ENCODE data around the gene GDPD5.

Gene GDPD5

DNA sequence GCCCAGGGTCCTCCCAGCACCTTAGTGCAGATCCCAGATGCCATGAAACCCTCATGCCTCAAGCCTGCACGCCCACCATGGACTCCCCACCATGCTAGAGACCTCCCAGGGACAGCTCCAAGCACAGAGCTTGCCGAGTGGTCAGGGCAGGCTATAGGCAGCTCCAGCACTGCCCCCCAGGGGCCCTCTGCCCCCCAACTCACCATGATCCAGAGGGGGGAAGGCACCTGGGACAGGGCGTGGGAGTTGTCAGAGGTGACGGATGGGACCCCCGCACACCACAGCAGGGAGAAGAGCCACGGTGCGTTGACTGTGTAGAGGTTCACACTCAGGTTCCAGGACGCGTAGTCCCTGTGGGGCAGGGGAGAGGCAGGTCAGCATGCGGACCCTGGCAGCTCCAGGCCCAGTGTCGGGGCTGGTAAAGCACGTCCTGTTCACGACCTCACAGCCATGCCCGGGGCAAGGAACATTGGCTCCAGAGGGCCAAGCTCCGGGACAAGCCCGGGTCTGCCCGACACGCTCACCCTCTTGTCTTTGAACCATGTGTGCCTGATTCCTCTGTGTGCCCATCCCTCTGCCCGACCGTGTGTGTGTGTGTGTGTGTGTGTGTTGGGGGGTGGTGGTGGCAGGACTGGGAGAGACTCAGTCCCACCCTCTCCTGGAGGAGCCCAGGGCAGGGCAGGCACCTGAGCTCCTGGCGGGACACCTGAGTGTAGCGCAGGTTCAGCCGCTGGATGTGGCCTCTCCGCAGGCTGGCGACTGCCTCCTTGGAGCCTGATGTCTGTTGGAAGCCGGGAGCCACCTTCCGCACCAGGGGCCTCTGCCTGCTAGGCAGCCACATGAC lies 84.6 kb downstream of the GDPD5 start:
- DNase-seq, result no peak

DNA sequence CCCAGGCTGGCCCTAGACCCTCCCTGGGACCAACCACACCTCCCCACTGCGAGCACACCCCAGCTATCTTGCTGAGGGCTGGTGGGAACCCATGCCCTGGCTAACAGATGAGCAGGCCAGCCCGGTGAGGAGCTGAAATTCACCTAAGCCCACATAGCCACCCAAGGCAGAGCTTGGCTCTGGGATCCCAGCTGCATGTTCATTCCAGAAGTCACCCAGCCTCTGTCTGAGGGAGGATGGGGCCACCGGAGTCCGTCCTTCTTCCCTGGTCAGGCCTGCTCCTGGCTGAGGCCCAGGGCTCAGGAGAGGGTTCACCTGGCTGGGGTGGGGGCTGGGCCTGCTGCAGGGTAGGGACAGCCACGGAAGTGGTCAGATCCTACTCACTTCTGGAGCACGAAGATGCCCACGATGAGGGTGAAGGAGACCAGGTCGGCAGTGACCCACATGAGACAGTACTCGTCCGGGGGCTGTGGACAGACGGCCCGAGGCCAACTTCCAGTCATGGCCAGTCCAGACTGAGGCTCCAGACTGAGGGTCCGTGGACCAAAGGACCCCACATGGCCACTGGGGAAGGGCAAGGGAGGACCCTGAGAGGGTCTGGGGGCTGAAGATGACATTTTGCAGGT lies 86.1 kb downstream of the GDPD5 start:
- no peak for DNase-seq

DNA sequence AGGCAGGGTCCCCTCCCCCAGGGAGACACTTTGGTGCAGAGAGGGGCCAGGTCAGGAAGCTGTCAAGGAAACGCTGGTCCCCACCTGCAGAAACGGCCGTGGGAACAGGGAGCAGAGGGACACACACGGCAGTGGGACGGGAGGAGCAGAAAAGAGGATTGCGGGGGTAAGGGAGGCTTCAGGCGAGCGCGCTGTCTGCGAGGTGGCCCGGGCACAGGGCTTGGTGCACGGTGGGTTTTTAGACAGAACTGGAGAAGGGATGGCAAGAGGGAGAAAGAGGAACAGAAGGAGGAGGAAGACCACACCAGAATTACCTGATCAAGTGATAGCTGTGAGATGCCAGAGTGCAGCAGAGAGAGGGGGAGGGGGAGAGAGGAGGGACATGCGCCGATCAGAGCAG lies 86.7 kb downstream of the GDPD5 start:
- DNase-seq, result no peak

DNA sequence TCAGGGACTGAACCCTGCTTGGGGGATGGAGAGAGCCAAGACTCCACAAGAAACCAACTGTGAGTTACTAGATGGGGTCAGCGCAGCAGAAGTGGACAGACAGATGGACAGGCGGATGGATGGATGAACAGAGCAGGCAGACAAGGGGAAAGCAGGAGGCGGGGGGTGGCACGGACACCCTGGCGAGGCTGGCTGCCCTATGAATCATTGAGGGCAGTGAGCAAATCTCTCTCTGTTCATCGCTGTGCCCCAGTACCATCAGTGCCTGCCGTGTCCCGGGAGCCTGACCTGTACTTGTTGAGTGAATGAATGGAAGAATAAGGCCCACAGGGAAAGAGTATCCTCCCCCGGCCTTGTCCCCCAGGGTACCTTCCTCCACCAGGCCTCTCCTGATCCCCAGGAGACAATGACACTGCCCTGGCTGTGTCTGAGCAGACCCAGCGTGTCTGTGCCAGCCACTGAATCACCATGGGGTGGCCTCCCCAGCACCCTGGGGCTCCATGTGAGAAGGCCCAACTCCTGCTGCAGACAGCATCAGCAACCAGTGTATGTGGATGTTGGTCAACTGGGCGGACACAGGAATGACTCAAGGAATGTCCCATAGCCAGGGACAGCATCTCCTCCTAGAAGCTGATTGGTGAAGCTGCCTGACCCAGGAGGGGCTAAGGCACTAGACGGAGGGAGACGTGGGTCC lies 87.6 kb downstream of the GDPD5 start:
- no peak for DNase-seq

DNA sequence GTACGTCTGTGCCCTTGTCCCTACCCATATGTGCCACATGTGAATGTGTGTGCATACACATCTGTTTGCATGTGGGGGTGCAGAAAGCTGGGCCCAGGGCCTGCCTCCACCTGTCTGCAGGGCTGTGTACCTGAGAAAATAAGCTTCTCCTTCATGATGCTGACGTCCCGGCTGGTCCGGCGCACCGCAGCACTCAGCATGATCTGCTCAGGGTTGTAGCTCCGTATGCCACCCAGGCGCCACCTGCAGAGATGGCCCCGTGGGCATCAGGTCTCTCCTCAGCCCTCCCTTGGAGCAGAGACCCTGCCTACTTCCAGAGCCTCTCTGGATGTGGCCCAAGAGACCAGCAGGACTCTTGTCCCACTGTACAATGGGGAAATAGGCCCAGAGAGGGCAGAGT lies 88.9 kb downstream of the GDPD5 start:
- DNase-seq, result no peak

DNA sequence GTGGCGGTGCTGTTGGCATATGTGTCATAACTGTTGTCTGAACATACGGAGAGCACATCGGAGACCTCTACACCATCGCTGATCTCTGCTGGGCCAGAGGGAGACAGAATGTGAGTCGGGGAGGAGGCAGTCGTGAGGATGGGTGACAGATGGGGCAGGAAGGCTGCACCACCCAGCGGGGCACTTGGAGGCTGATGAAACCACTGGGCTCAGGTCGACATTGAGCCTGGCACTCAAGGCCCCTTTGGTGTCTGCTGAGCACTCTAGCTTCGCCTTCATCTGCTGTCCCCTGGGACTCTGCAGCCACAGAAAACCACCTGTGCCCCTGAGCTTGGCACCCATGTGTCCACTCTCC lies 90.2 kb downstream of the GDPD5 start:
- DNase-seq, result no peak

DNA sequence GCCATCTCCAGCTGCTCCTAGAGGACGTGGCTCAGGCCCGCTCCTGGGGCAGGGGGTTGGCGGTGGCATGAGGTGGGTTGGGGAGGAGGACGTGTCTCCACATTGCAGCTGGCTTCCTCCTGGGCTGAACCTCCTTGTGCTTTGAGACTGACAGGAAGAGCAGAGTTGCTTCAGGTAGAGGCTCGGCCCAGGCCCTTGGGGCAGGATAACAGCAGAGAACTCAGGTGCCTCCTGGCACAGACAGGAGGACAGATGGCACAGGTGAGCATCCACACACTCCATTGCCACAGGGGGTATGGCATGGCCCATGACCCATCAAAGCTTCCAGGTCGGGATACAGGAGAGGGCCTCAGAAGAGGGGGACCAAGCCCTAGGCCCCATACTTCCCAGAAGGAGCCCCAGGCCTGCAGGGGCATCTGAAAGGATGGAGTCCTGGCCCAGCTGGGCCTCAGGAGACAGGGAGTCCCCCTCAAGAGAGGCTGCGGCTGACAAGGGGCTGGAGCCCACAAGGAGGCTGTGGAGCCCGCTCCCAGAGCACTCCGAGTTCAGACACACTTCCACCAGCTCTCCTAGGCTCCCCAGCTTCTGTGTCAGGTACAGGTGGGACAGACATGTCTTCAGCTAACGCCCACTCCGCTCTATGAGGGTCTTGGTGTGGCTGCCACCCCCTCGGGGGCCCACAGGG lies 90.7 kb downstream of the GDPD5 start:
- no peak for DNase-seq

DNA sequence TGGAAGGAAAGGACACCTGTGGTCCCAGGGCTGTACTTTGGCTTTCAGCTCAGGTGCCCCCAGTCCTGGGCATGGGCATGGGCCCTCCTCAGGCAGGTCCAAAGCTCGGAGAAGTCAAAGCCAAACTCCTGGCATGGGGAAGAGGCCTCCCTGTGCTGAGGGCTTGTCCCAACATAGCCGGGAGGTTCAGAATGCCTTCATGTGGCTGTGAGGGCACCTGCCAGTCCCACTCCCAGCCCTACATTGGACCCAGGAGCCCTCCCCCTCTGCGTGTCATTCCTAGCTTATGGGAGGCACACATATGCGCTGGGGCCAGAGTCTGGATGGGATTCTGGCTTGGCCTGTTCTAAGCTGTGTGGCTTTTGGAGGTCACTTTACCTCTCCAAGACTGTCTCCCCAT lies 91.7 kb downstream of the GDPD5 start:
- no peak for DNase-seq

DNA sequence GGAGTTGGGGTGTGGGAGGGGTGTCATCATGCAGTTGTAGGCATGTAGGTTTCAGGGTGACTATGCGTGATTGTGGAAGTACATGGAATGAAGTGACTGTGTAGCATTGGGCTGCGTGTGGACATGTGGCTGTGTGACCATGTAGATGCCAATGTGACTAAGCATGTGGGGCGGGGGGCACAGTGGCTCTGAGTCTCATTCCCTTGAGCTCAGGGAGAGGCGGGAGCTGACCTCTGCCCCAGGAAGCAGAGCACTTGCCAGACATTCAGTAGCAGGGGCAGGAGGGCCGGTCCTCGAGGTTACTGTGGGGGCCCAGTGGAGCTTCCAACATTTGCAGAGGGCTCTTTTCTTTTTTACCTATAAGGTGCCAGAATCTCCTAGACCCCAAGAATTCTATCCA lies 92.3 kb downstream of the GDPD5 start:
- DNase-seq, result no peak

DNA sequence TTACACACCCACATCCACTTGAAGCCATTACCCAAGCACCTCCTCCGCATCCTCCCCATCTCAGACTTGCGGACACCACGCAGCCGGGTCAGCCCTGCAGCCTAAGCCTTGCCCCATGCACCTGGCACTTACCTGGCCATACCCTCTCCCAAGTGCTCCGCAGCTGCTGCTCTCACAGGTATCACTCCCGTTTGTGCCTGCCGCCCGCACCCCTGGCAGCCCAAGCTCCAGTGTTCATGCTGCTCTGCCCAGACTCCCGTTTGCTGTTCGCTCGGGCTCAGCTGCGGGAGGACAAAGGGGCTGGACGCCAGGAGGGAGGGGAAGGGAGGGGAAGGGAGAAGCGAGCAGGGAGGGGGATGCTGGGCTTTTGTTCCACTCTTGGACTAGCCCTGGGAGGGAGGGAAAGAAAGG lies 92.8 kb downstream of the GDPD5 start, which contains the start of gene KLHL35:
Gene KLHL35 (minus strand): TSS at position 293 of the 411 bp plus-strand sequence. CDS start 2,574 bp downstream, outside the sequence.
- DNase-seq, result no peak

DNA sequence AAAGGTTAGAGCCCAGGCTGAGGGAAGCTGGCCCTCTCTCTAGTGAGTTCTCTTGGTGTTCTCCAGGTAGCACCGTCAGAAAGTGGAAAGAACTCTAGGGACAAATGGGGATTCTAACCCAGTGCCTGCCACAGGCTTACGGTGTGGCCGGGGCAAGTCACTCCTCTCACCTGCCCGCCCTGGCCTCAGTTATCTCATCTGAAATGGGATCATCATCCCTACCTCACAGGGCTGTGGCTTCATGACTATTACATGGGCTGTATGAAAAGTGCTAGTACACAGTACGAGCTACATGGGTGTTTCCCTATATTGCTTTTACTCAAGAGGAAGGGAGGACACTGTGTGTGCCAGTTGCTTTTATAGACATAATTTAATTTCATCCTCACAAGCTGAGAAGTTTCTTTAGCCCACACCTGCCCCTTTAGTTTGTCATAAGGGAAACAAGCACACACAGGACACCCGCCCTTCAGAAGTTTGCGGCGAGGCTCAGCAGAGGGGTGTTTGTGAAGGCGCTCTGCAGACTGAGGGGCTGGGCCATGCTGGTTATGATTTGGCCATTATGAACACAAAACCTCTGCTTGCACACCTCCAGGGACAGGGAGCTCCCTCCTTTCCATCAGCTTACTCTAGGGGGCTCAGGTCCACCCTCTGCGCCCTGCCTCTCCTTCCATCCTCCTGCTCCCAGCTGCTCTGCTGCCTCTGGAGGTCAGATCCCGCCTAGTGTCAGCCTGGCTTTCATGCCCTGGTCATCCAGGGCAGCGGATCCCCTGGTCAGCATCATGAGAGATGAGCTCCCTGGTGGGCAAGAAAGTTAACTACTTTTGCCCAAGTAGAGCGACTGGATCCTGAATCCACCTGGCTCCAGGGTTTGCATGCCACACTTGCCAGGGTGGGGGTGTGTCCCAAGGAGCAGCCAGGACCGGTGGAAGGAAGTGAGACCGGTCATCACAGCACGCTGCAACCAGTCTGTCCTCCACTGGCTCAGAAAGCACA lies 93.9 kb downstream of the GDPD5 start:
- DNase-seq, result no peak

DNA sequence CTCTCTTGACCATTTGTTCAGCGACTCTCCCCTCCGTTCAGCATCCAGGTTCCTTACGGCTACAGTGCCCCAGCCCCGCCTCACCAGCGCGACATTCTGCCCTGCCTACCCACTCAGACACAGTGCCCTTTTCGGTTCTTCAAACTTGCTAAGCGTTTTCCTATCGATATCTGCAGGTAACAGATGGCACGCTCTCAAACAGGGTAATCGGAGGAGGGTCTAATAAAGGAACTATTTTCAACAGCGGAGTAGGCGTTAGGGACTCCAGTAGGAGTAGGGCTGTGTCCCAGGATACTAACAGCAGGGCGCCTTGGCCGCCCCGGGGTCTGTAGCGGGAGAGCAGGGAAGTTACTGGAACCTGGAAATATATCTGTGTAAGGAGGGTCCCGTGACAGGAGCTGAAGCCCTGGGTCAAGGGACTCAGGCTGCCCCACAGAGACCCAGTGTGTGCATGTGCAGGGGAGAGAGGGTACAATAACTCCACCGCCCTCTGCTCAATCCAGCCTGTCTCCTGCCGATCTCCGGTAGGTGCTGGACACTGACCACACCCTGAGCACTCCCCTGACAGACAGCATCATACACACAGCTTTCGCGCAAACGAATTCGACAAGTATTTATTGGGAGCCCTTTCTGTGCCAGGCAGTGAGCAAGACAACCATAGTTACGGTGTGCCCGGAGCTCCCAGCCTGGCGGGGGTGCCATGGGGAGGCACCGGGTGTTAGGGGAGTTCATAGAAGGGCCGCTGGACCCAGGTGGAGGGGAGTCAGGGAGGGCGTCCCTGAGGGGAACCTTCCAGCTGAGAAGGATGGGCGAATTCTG lies 94.8 kb downstream of the GDPD5 start:
- no peak for DNase-seq

DNA sequence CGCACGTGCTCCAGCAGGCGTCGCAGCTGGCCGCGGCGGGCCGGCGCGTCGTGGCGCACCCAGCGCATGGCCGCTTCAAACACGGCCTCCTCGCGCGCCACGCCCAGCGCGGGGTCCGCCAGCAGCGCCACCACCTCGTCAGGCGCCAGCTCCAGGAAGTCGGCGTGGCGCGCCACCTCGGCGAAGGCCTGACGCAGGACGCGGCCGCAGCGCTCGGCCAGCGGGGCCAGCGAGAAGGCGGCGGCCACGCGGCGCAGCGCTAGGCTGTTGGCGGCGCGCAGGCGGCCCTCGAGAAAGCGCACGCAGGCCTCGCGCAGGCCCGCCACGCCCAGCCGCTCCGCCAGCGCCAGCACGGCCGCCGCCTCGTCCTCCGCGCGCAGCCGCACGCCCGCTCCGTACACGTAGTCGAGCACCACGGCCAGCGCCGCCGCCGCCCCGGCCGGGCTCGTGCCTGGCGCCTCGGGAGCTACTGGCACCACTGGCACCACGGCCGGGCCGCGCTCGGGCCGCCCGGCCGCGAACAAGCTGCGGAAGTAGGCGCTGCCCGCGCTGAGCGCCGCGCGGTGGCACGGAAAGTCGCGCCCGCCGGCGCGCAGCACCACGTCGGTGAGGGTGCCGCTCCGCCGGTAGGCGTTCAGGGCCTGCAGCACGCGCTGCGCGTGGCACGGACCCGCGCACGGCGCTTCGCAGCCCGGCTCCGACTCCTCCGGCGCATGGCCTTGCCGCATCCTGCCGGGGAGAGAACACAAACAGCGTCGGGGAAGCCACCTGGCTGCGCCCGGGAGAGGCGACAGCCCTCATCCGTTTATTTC lies 95.6 kb downstream of the GDPD5 start:
- DNase-seq, result peak; percentile 62

DNA sequence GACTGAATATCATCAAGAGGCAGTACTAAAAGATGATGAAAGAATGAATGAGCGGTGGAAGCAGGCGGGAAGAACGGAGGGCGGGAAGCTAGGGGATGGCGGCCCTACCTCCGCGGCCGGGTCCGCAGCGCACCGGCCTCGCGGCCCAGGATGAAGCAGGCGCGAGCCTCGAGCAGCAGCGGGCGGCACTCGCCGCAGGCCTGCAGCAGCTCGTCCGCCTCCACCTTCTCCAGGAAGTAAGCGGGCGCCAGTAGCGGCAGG lies 96.2 kb downstream of the GDPD5 start:
- no peak for DNase-seq

DNA sequence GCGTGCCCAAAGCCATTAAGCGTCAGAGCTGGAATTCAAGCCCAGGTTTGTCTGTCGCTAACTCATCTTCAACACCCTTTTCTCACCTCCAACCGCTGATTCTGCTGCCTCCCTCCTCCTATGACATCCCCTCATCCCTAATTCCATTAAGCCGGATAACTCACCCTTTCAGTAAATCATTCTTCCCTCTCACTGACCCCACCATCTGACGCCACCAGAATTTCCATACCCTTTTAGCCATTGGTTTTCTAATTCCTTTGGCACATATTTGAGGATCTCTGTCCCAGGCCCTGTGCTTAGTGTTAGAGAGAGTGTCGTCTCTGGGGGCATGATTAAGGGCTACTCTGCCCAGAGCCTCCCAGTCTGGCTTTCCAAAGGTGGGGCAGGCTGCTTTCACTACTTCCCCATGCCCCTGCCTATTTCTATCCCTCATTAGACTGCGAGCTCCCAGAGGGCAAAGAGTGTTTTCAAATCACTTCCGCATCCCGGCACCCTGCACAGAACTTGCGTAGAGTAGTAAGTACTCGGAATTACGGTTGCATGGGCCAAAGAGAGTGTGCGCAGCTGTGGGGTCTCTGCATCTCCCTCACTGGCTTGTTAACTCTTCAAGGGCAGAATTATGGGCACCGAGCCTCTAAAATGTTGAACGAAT lies 96.6 kb downstream of the GDPD5 start:
- no peak for DNase-seq

DNA sequence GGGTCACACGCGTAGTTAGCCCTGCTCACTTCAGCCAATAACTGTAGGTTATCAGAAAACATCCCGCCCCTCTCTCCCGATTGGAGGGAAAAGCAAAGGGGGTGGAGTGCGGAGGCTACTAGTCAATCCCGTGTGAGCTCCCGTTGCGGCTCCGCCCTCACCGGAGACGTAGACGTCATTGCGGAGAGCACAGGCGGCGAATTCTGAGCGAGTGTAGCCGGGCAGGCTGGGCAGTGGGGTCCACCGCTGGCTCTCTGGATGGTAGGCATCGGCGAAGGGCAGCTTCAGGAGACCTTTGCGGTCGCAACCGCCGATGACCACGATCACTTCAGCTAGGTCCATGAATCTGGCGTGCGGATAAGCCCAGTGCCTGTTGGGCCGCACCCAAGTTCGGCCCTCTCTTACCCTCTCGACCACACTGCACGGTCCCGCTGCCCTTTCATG lies 97.4 kb downstream of the GDPD5 start:
- DNase-seq, result peak; percentile 97

DNA sequence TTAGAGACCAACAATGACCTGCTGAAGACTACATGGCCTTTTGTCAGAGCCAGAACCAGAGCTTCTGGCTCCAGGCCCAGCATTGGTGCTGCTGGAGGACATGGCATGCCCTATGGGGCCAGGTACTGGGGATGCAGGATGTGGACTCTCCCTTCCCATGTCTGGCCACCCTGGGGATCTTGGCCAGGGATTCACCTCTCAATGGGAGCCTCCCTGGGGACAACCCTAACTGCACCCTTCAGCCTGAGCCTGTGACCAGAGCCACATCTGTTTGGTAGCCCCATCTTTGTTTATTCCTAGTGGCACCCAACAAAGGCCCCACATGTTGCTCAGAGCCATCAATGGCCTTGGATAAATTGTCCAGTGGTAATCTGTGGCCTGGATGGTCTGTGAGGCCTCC lies 98.6 kb downstream of the GDPD5 start:
- DNase-seq, result no peak

DNA sequence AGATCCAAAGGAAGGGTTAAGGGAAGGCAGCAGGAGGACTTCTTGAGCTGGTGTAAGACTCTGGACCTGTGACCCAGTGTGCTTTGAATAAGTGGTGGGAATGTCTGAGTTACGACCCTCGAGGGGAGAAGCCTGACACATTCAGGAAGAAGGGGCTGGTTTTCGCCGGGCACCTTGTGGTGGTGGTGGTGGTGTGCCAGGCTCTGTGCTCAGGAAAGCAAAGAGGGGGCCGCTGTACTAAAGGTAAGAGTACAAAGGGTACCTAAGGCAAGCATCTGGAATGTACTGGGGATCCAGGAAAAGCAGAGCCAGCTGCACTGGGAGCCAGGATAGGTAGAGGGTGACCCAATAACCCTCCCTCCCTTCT lies 99.0 kb downstream of the GDPD5 start:
- DNase-seq, result no peak

DNA sequence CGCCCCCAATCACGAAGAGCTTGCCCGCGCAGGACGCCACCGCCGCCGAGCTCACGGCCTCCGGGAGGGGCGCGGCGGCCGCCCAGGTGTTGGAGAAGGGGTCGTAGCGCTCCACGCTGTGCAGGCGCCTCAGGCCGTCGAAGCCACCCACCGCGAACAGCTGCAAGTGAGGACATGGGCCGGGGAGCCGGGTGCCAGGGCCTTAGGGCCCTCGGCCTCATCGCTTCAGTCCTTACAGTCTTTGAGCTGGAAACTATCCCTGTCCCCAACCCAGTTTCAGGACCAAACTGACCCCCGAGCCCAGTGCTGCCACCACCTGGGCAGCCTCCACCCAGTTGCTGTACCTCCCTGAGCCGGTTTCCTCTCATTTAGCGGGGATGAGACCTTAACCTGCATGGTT lies 100.3 kb downstream of the GDPD5 start:
- no peak for DNase-seq

DNA sequence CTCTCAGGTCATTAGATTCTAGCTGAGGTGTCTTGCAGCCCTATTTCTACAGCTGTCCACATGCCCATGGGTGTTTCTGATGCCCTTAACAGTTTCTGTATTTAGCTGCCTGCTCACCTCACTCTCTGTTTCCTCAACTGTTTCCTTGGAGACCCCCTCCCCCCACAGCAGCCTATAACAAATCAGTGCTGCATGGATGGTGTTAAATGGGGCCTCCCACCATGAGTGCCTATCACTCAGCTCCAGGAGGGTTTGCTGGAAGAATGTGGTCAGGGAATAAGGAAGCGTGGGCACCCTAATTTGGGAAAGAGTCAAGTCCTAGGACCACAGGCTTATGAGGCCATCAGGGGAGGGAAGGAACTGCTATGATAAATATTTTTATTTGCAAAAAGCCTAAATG lies 101.3 kb downstream of the GDPD5 start:
- DNase-seq, result no peak
